NOMO-1 treated with dmso at 0.1 percent for 144 hours (cell line): Measurements from ENCODE around the gene POTEB.
"Not testable (repeated sequence)": the region's sequence is repeated elsewhere in the genome, so short reads cannot be mapped to it uniquely, and the experiment has no call there.

ENCODE experiments used
- DNase-seq: peaks from one replicate; lab custom pipeline; 2025; ENCODE audit not compliant: unreplicated experiment; lab: John Stamatoyannopoulos, UW

The POTEB gene

GRCh38 chr15:21877635-21878034 lies at the start of gene POTEB:
TSS of gene POTEB (minus strand) at chr15:21877735. CDS start at chr15:21877246, 489 bp downstream.
- not testable (repeated sequence) for DNase-seq

- DNase-seq: not testable (repeated sequence)
Observed at GRCh38 chr15:21890955-21891354, 13.4 kb upstream of the POTEB start.

- DNase-seq: not testable (repeated sequence)
Observed at GRCh38 chr15:21889542-21889941, 12.0 kb upstream of the POTEB start.

- not testable (repeated sequence) for DNase-seq
Observed at GRCh38 chr15:21838831-21839230, 38.7 kb downstream of the POTEB start.
